Left lung (tissue), 10 donors: Measurements from ENCODE around the gene MED13. TPM values are rescaled to one million over a fixed set of nuclear protein-coding genes. Genes with fewer than 3 reads are reported as not detected.

Experiments
- ATAC-seq: fragments of 200-7000 bp; cut with Tn5 transposase; one replicate; pipeline ENCODE4 v1.9.1; 2020; ENCODE audit warnings: moderate library complexity
- DNase-seq, 4 donors: peaks; one replicate each; pipeline ENCODE4 v3.0.0-alpha.2; 2013 to 2020
- H3K27ac ChIP-seq, 2 donors: fragments of 200-600 bp; sonication (generic) in 1 of 2; one replicate each; pipeline versions ENCODE4 v1.5.0 to v1.8.0; 2020 to 2021
- H3K27me3 ChIP-seq, 2 donors: fragments of 200-600 bp; sonication (generic) in 1 of 2; one replicate each; pipeline versions ENCODE4 v1.5.0 to v1.8.0; 2020 to 2021
- H3K36me3 ChIP-seq, 2 donors: fragments of 200-600 bp; sonication (generic) in 1 of 2; one replicate each; pipeline versions ENCODE4 v1.5.0 to v1.8.0; 2020 to 2021
- H3K4me1 ChIP-seq, 2 donors: fragments of 200-600 bp; one replicate each; pipeline ENCODE4 v1.8.0; 2021
- H3K4me3 ChIP-seq, 2 donors: fragments of 200-600 bp; sonication (generic) in 1 of 2; one replicate each; pipeline versions ENCODE4 v1.5.0 to v1.8.0; 2020 to 2021; ENCODE audit warnings: mild to moderate bottlenecking in 1 of 2
- H3K9me3 ChIP-seq, 2 donors: fragments of 200-600 bp; sonication (generic) in 1 of 2; one replicate each; pipeline versions ENCODE4 v1.5.0 to v1.8.0; 2020 to 2021
- intact Hi-C, 2 donors: fragments of 100-400 bp; cut with DNase I; formaldehyde crosslinking; loops; one replicate each; pipeline versions ENCODE4 v1.11.2 to v1.14.2; 2022
- polyA plus RNA-seq, 6 donors: library from polyadenylated mRNA; unstranded; fragments of 120-200 nt; gene quantifications; one replicate each; pipeline ENCODE4 v1.2.1, GENCODE V29; 2013; ENCODE audit not compliant: insufficient read length in 6 of 6
- total RNA-seq, 2 donors: library from RNA; stranded (reverse); fragmentation: NEBNext Ultra II Directional; extraction: Animal tissue kit (Norgen Biotek cat#: 25700); gene quantifications; one replicate each; pipeline ENCODE4 v1.2.1, GENCODE V29; 2021
- TF ChIP-seq, protein P1 (sequence below), 2 donors: fragments of 200-600 bp; sonication (generic) in 1 of 2; IDR thresholded peaks; one replicate each; pipeline versions ENCODE4 v1.5.0 to v1.8.0; 2021; ENCODE audit warnings: antibody characterized with exemption in 2 of 2
- donor health status: DM: no; HTN: yes; CAD: no.
- donor health status: DM: no; HTN: no; CAD: no.

MED13 gene
- total and polyA plus RNA-seq, 8 donors, result 51.1 to 65.1 (median 53.5) TPM

DNA sequence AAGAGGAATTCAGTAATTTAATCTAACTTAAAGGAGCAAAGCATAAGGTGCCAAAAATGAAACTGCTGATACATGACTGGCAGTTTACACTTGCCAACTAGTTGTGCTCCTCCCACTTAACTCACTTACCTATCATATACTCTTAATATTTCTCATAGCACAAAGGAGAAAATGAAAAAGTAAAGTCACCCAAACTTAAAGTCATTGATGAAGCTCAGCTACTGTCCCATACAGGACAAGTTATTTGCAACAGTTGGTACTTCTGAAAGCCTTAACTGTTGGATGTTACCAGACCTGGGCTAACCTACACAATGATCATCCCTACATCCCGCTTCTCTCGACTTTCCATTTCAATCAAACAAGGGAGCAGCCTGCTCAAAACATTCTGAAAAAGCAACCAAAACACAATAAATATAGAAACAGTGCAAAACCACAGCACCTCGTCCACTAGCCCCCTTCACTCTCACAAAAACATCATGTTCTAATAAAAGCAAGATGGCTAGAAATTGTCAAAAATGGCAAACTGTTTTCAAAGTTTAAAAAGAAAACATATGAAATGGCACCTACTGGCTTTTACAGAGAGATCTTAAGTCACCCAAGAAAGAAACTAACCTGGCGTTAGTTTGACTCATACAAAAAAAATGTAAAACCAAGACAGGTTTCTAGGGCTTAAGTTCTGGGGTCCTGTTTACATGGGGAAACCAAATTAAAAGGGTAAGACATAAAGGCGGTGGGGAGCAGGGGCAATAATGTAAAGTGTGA is 868 bp downstream of the MED13 start:
- ATAC-seq (peak; percentile 22), DNase-seq (no peak)
- Histone ChIP-seq H3K4me1 (peaks cover 14 to 45% of the 10 kb centered on the region in 2 donors), H3K27ac (peak overlapping the region; percentile 99), H3K27me3 (no peaks in the 10 kb centered on the region), H3K9me3 (no peaks in the 10 kb centered on the region), H3K36me3 (peaks cover 0 to 20% of the 10 kb centered on the region in 2 donors), H3K4me3 (peak overlapping the region; percentile 90 to 91)
- intact Hi-C loops, result no loop called here
- TF ChIP-seq, protein P1, sequence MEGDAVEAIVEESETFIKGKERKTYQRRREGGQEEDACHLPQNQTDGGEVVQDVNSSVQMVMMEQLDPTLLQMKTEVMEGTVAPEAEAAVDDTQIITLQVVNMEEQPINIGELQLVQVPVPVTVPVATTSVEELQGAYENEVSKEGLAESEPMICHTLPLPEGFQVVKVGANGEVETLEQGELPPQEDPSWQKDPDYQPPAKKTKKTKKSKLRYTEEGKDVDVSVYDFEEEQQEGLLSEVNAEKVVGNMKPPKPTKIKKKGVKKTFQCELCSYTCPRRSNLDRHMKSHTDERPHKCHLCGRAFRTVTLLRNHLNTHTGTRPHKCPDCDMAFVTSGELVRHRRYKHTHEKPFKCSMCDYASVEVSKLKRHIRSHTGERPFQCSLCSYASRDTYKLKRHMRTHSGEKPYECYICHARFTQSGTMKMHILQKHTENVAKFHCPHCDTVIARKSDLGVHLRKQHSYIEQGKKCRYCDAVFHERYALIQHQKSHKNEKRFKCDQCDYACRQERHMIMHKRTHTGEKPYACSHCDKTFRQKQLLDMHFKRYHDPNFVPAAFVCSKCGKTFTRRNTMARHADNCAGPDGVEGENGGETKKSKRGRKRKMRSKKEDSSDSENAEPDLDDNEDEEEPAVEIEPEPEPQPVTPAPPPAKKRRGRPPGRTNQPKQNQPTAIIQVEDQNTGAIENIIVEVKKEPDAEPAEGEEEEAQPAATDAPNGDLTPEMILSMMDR (IDR thresholded peaks at IDR 0.05), result no peak

DNA sequence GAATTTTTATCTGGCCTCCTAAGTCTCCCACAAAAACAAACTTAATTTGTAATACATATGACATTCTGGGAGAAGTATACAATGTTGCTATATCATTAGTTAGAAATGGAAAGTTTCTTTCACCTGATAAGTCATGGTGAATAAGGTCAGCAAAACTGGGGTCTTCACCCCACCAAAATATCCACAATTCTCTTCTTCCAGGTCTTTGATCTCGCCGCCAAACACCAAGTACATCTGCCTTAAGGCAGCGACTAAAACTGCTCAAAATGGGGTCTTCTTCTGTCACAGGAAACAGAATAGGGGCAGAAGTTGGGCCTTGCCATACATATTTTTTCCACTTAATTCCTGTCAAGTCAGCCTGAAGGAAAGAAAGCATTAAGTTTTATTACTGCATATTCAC is 2.1 kb downstream of the MED13 start:
- H3K27ac ChIP-seq, result no peak overlapping the region
- TF ChIP-seq, protein P1 (IDR thresholded peaks at IDR 0.05), result no peak
- no peaks in the 10 kb centered on the region for H3K27me3 ChIP-seq
- intact Hi-C loops, result no loop called here
- DNase-seq (no peak), ATAC-seq (no peak)
- H3K36me3 ChIP-seq, result peaks cover 0 to 26% of the 10 kb centered on the region in 2 donors
- H3K9me3 ChIP-seq, result no peaks in the 10 kb centered on the region
- peaks cover 22 to 48% of the 10 kb centered on the region in 2 donors for H3K4me1 ChIP-seq
- H3K4me3 ChIP-seq, result peak overlapping the region; percentile 90 to 91

- ATAC-seq, result no peak
- Histone ChIP-seq H3K4me1 (peaks cover 22 to 51% of the 10 kb centered on the region in 2 donors), H3K27me3 (no peaks in the 10 kb centered on the region), H3K9me3 (no peaks in the 10 kb centered on the region), H3K4me3 (peak overlapping the region in 1 of 2 donors; percentile 91), H3K27ac (no peak overlapping the region), H3K36me3 (peaks cover 0 to 26% of the 10 kb centered on the region in 2 donors)
- TF ChIP-seq, protein P1 (IDR thresholded peaks at IDR 0.05), result no peak
- intact Hi-C loops, result no loop called here
- no peak for DNase-seq
These were observed 2.8 kb downstream of the MED13 start for GRCh38 chr17:62062302-62062701.

GRCh38 chr17:62059414-62059813 is 5.7 kb downstream of the MED13 start:
- no peak overlapping the region for H3K4me3 ChIP-seq
- H3K9me3 ChIP-seq, result no peaks in the 10 kb centered on the region
- H3K36me3 ChIP-seq, result peaks cover 0 to 46% of the 10 kb centered on the region in 2 donors
- no peaks in the 10 kb centered on the region for H3K27me3 ChIP-seq
- H3K4me1 ChIP-seq, result peaks cover 22 to 65% of the 10 kb centered on the region in 2 donors
- intact Hi-C loops, result no loop called here
- no peak for DNase-seq
- no peak for ATAC-seq
- no peak overlapping the region for H3K27ac ChIP-seq
- TF ChIP-seq, protein P1 (IDR thresholded peaks at IDR 0.05), result no peak

GRCh38 chr17:62058611-62059010 is 6.5 kb downstream of the MED13 start:
- no peak for DNase-seq
- intact Hi-C loops, result no loop called here
- ATAC-seq, result no peak
- H3K4me3 ChIP-seq, result no peak overlapping the region
- H3K4me1 ChIP-seq, result peaks cover 22 to 60% of the 10 kb centered on the region in 2 donors
- H3K27me3 ChIP-seq, result no peaks in the 10 kb centered on the region
- H3K36me3 ChIP-seq, result peaks cover 0 to 46% of the 10 kb centered on the region in 2 donors
- H3K9me3 ChIP-seq, result no peaks in the 10 kb centered on the region
- no peak overlapping the region for H3K27ac ChIP-seq
- TF ChIP-seq, protein P1 (IDR thresholded peaks at IDR 0.05), result no peak
